CD4-positive, alpha-beta T cell treated with Interleukin-2 at 100 ng/mL for 4 hours (primary cell): Measurements from ENCODE around the gene PACRG.

Source experiments
- DNase-seq: peaks from one replicate; pipeline ENCODE4 v3.0.0-alpha.2; 2020; ENCODE audit warnings: low spot score

The PACRG gene

GRCh38 chr6:163085861-163086623, 358.3 kb downstream of the PACRG start:
- no peak for DNase-seq

- no peak for DNase-seq
Measured at GRCh38 chr6:163086624-163086920, 358.8 kb downstream of the PACRG start.

GRCh38 chr6:163087981-163088380, 360.2 kb downstream of the PACRG start:
- DNase-seq = no peak

- DNase-seq = no peak
Measured at GRCh38 chr6:163092876-163093275, 365.1 kb downstream of the PACRG start.

- DNase-seq = no peak
Measured at GRCh38 chr6:163094881-163095280, 367.1 kb downstream of the PACRG start.

GRCh38 chr6:163095401-163095800, 367.6 kb downstream of the PACRG start:
- no peak for DNase-seq

- DNase-seq = no peak
Measured at GRCh38 chr6:163098827-163099479, 371.2 kb downstream of the PACRG start.

- DNase-seq = no peak
Measured at GRCh38 chr6:163099621-163100171, 371.9 kb downstream of the PACRG start.

- no peak for DNase-seq
Measured at GRCh38 chr6:163100259-163100658, 372.5 kb downstream of the PACRG start.

- no peak for DNase-seq
Measured at GRCh38 chr6:163113358-163113962, 385.7 kb downstream of the PACRG start.

GRCh38 chr6:163118941-163119340, 391.2 kb downstream of the PACRG start:
- no peak for DNase-seq

- no peak for DNase-seq
Measured at GRCh38 chr6:163120223-163120622, 392.4 kb downstream of the PACRG start.

GRCh38 chr6:163121270-163121669, 393.5 kb downstream of the PACRG start:
- DNase-seq = no peak

GRCh38 chr6:163122365-163122764, 394.6 kb downstream of the PACRG start:
- no peak for DNase-seq

- DNase-seq = no peak
Measured at GRCh38 chr6:163123098-163123497, 395.3 kb downstream of the PACRG start.

- DNase-seq = no peak
Measured at GRCh38 chr6:163126741-163127140, 399.0 kb downstream of the PACRG start.

GRCh38 chr6:163127587-163127986, 399.8 kb downstream of the PACRG start:
- no peak for DNase-seq

- DNase-seq = no peak
Measured at GRCh38 chr6:163128324-163128723, 400.6 kb downstream of the PACRG start.

GRCh38 chr6:163132050-163132750, 404.4 kb downstream of the PACRG start:
- no peak for DNase-seq

GRCh38 chr6:163133017-163133416, 405.2 kb downstream of the PACRG start:
- DNase-seq = no peak

- no peak for DNase-seq
Measured at GRCh38 chr6:163133691-163134090, 405.9 kb downstream of the PACRG start.

GRCh38 chr6:163136681-163137397, 409.1 kb downstream of the PACRG start:
- DNase-seq = no peak
